ENCODE measurements around the gene FAM83G.
"Not testable (repeated sequence)": the region's sequence is repeated elsewhere in the genome, so short reads cannot be mapped to it uniquely, and the experiment has no call there.

GRCh38 chr17:19028671-19029070 lies 24.1 kb upstream of the FAM83G start:
- not testable (repeated sequence) for TF ChIP-seq EZH2 (IDR thresholded peaks at IDR 0.05; ENCODE audit: borderline replicate concordance, low read length)
- TF ChIP-seq, protein P1, sequence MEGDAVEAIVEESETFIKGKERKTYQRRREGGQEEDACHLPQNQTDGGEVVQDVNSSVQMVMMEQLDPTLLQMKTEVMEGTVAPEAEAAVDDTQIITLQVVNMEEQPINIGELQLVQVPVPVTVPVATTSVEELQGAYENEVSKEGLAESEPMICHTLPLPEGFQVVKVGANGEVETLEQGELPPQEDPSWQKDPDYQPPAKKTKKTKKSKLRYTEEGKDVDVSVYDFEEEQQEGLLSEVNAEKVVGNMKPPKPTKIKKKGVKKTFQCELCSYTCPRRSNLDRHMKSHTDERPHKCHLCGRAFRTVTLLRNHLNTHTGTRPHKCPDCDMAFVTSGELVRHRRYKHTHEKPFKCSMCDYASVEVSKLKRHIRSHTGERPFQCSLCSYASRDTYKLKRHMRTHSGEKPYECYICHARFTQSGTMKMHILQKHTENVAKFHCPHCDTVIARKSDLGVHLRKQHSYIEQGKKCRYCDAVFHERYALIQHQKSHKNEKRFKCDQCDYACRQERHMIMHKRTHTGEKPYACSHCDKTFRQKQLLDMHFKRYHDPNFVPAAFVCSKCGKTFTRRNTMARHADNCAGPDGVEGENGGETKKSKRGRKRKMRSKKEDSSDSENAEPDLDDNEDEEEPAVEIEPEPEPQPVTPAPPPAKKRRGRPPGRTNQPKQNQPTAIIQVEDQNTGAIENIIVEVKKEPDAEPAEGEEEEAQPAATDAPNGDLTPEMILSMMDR (conservative IDR thresholded peaks at IDR 0.05 in 1 of 2, IDR thresholded peaks at IDR 0.05 in 1 of 2; ENCODE audit: extremely low read depth in 1 of 2, insufficient read depth in 1 of 2, low read depth in 1 of 2, low read length in 2 of 2): not testable (repeated sequence)

Measured in mammary epithelial cell (primary cell).